IMR-90 (cell line): ENCODE results near the gene COL19A1. TPM values are rescaled to one million over a fixed set of nuclear protein-coding genes. Genes with fewer than 3 reads are reported as not detected.

ENCODE experiments used
- ATAC-seq: fragments of 200-7000 bp; cut with Tn5 transposase; 2 replicates; pipeline ENCODE4 v1.9.1; 2020; ENCODE audit warnings: low read depth, mild to moderate bottlenecking, moderate library complexity
- BruUV-seq: library from RNA; stranded (reverse); fragments of 400-500 nt; replicated peaks from 2 replicates; lab custom pipeline; 2021; lab: Mats Ljungman, UMichigan
- CTCF ChIA-PET: fragments of 300-600 bp; formaldehyde crosslinking; extraction: SDS; loops from one replicate; lab custom pipeline; 2021; ENCODE audit warnings: antibody characterized with exemption; lab: Yijun Ruan, JAX
- POLR2A ChIA-PET: fragments of 300-600 bp; sonication (Branson Sonifier 250); formaldehyde crosslinking; loops from one replicate; lab custom pipeline; 2022; ENCODE audit warnings: antibody characterized with exemption; ENCODE audit not compliant: unreplicated experiment; lab: Charles Lee
- DNase-seq: peaks from one replicate; pipeline ENCODE4 v3.0.0; 2013
- H2AFZ ChIP-seq: replicated peaks from 2 replicates; pipeline ENCODE3; 2013; ENCODE audit warnings: low read length, mild to moderate bottlenecking; ENCODE audit not compliant: poor library complexity
- H2AK5ac ChIP-seq: 2 replicates; pipeline ENCODE4 v1.6.1; 2013; ENCODE audit warnings: low read depth, low read length, inconsistent platforms
- H2AK9ac ChIP-seq: replicated peaks from 2 replicates; pipeline ENCODE3; 2013; ENCODE audit warnings: mild to moderate bottlenecking, low read depth, low read length, moderate library complexity; ENCODE audit not compliant: poor library complexity
- H2BK120ac ChIP-seq: 2 replicates; pipeline ENCODE4 v1.6.1; 2013; ENCODE audit warnings: low read depth, low read length, inconsistent platforms
- H2BK15ac ChIP-seq: 3 replicates; pipeline ENCODE4 v1.6.1; 2013; ENCODE audit warnings: low read depth, low read length, inconsistent platforms
- H2BK20ac ChIP-seq: 2 replicates; pipeline ENCODE4 v1.6.1; 2013; ENCODE audit warnings: low read depth, mild to moderate bottlenecking, inconsistent platforms, low read length, moderate library complexity
- H2BK5ac ChIP-seq: 2 replicates; pipeline ENCODE4 v1.6.1; 2013; ENCODE audit warnings: mild to moderate bottlenecking, low read depth, low read length, inconsistent platforms; ENCODE audit not compliant: poor library complexity, severe bottlenecking
- H3K14ac ChIP-seq: replicated peaks from 2 replicates; pipeline ENCODE4 v1.6.1; 2013; ENCODE audit warnings: low read depth, low read length, inconsistent platforms
- H3K18ac ChIP-seq: 2 replicates; pipeline ENCODE4 v1.6.1; 2013; ENCODE audit warnings: low read depth, low read length, control low read depth
- H3K23ac ChIP-seq: 2 replicates; pipeline ENCODE4 v1.6.1; 2013; ENCODE audit warnings: low read depth, low read length, inconsistent platforms
- H3K27ac ChIP-seq: 2 replicates; pipeline ENCODE4 v1.5.1; 2013; ENCODE audit warnings: mild to moderate bottlenecking, control low read depth, low read length; ENCODE audit not compliant: insufficient read depth
- H3K27me3 ChIP-seq: 2 replicates; pipeline ENCODE4 v1.6.1; 2013; ENCODE audit warnings: low read length; ENCODE audit not compliant: control insufficient read depth, insufficient read depth
- H3K36me3 ChIP-seq: 2 replicates; pipeline ENCODE4 v1.6.1; 2013; ENCODE audit warnings: low read length, mixed read lengths; ENCODE audit not compliant: control insufficient read depth, insufficient read depth
- H3K4ac ChIP-seq: 2 replicates; pipeline ENCODE4 v1.6.1; 2013; ENCODE audit warnings: low read depth, low read length, inconsistent platforms
- H3K4me1 ChIP-seq: 2 replicates; pipeline ENCODE4 v1.6.1; 2013; ENCODE audit warnings: low read length, mixed read lengths; ENCODE audit not compliant: control insufficient read depth, insufficient read depth
- H3K4me2 ChIP-seq: 2 replicates; pipeline ENCODE4 v1.6.1; 2013; ENCODE audit warnings: low read depth, mild to moderate bottlenecking, control low read depth, low read length, moderate library complexity
- H3K4me3 ChIP-seq: 2 replicates; pipeline ENCODE4 v1.5.1; 2013; ENCODE audit warnings: low read depth, mild to moderate bottlenecking, control low read depth, low read length, moderate library complexity; ENCODE audit not compliant: insufficient read depth
- H3K56ac ChIP-seq: 2 replicates; pipeline ENCODE4 v1.6.1; 2013; ENCODE audit warnings: low read length, inconsistent platforms; ENCODE audit not compliant: insufficient read depth; ENCODE audit errors: extremely low read depth
- H3K79me1 ChIP-seq, 2 experiments: 2 replicates each; pipeline ENCODE4 v1.6.1; 2013; ENCODE audit warnings: low read length in 2 of 2, inconsistent platforms in 1 of 2, low read depth in 1 of 2
- H3K9ac ChIP-seq: 2 replicates; pipeline ENCODE4 v1.6.1; 2013; ENCODE audit warnings: low read depth, low read length, control low read depth
- H3K9me1 ChIP-seq: 2 replicates; pipeline ENCODE4 v1.6.1; 2013; ENCODE audit warnings: low read length, inconsistent platforms; ENCODE audit not compliant: insufficient read depth
- H3K9me3 ChIP-seq: 2 replicates; pipeline ENCODE4 v1.6.1; 2013; ENCODE audit warnings: low read length; ENCODE audit not compliant: control insufficient read depth, insufficient read depth
- H4K20me1 ChIP-seq: 2 replicates; pipeline ENCODE4 v1.6.1; 2013; ENCODE audit warnings: low read length, inconsistent platforms; ENCODE audit not compliant: insufficient read depth
- H4K5ac ChIP-seq: 2 replicates; pipeline ENCODE4 v1.6.1; 2013; ENCODE audit warnings: mild to moderate bottlenecking, low read depth, low read length, control low read depth
- H4K8ac ChIP-seq, 2 experiments: 2 replicates each; pipeline ENCODE4 v1.6.1; 2013; ENCODE audit warnings: low read depth in 2 of 2, low read length in 2 of 2, control low read depth in 1 of 2, inconsistent platforms in 1 of 2
- H4K91ac ChIP-seq: 2 replicates; pipeline ENCODE4 v1.6.1; 2013; ENCODE audit warnings: low read depth, low read length, inconsistent platforms; ENCODE audit not compliant: insufficient read depth
- BHLHE40 ChIP-seq: fragments of 150-350 bp; IDR thresholded peaks from 2 replicates; pipeline ENCODE4 v1.6.1; 2016; ENCODE audit warnings: mild to moderate bottlenecking, low read depth, low read length
- CEBPB ChIP-seq: IDR thresholded peaks from 2 replicates; pipeline ENCODE4 v1.6.1; 2012; ENCODE audit warnings: low read depth, low read length, improper control_type of control experiment
- CHD1 ChIP-seq: IDR thresholded peaks from 2 replicates; pipeline ENCODE4 v1.6.1; 2012; ENCODE audit warnings: low read depth, low read length, improper control_type of control experiment
- FOS ChIP-seq: fragments of 150-350 bp; IDR thresholded peaks from 2 replicates; pipeline ENCODE4 v1.6.1; 2016; ENCODE audit warnings: low read depth, low read length
- MAFK ChIP-seq: IDR thresholded peaks from 2 replicates; pipeline ENCODE4 v1.6.1; 2012; ENCODE audit warnings: low read depth, low read length, improper control_type of control experiment
- MAZ ChIP-seq: IDR thresholded peaks from 2 replicates; pipeline ENCODE4 v1.6.1; 2012; ENCODE audit warnings: low read depth, mild to moderate bottlenecking, low read length, improper control_type of control experiment, moderate library complexity, borderline replicate concordance
- MXI1 ChIP-seq: IDR thresholded peaks from 2 replicates; pipeline ENCODE4 v1.6.1; 2012; ENCODE audit warnings: low read depth, mild to moderate bottlenecking, low read length, moderate library complexity, borderline replicate concordance
- NFE2L2 ChIP-seq: fragments of 150-350 bp; IDR thresholded peaks from 2 replicates; pipeline ENCODE4 v1.6.1; 2016; ENCODE audit warnings: low read depth, mild to moderate bottlenecking, low read length
- POLR2A ChIP-seq: IDR thresholded peaks from 2 replicates; pipeline ENCODE4 v1.6.1; 2012; ENCODE audit warnings: mild to moderate bottlenecking, low read depth, low read length
- RAD21 ChIP-seq: IDR thresholded peaks from 2 replicates; pipeline ENCODE4 v1.6.1; 2012; ENCODE audit warnings: low read length, improper control_type of control experiment
- RCOR1 ChIP-seq: IDR thresholded peaks from 2 replicates; pipeline ENCODE4 v1.6.1; 2012; ENCODE audit warnings: mild to moderate bottlenecking, low read length, improper control_type of control experiment; ENCODE audit not compliant: insufficient replicate concordance
- RFX5 ChIP-seq: IDR thresholded peaks from 2 replicates; pipeline ENCODE4 v1.8.0; 2012; ENCODE audit warnings: low read depth, mild to moderate bottlenecking, low read length, moderate library complexity
- SMC3 ChIP-seq: fragments of 150-350 bp; IDR thresholded peaks from 2 replicates; pipeline ENCODE4 v1.6.1; 2016; ENCODE audit warnings: low read depth, mild to moderate bottlenecking, antibody characterized with exemption, low read length, moderate library complexity
- USF2 ChIP-seq: fragments of 150-350 bp; IDR thresholded peaks from 2 replicates; pipeline ENCODE4 v1.6.1; 2017; ENCODE audit warnings: mild to moderate bottlenecking, antibody characterized with exemption, low read length, low read depth
- whole genome bisulfite sequencing, 2 experiments: methylation state at CpG; one replicate each; pipeline versions ENCODE4 v1.1.5 to v1.1.7; 2013; ENCODE audit warnings: missing lambda C conversion rate in 2 of 2; ENCODE audit not compliant: insufficient read length in 1 of 2; ENCODE audit errors: extremely low coverage in 2 of 2; 5-methylcytosine and 5-hydroxymethylcytosine counted together
- dilution Hi-C: fragments of 300-500 bp; cut with HindIII; formaldehyde crosslinking; loops from one replicate; pipeline ENCODE4 v1.14.3; 2018; ENCODE audit warnings: low sequenced_read_pairs; ENCODE audit not compliant: unreplicated experiment
- in situ Hi-C: fragments of 300-500 bp; cut with MboI; formaldehyde crosslinking; loops from 3 replicates; pipeline ENCODE4 v1.14.3; 2019; ENCODE audit warnings: low sequenced_read_pairs, inconsistent platforms, mixed read lengths
- intact Hi-C: fragments of 100-400 bp; cut with micrococcal nuclease; formaldehyde crosslinking; loops from 2 replicates; pipeline ENCODE4 v1.10.0; 2022
- polyA plus RNA-seq, 3 experiments: library from polyadenylated mRNA; depleted of rRNA; stranded (reverse); fragments of >200 nt; gene quantifications; 2 replicates each; pipeline ENCODE4 v1.2.3, GENCODE V29; 2012; ENCODE audit warnings: low replicate concordance in 1 of 3
- total RNA-seq: library from RNA; depleted of rRNA; stranded (reverse); fragments of >200 nt; gene quantifications from 2 replicates; pipeline ENCODE4 v1.2.3, GENCODE V29; 2012
- TF ChIP-seq, protein P1 (sequence below): fragments of 150-350 bp; IDR thresholded peaks from 2 replicates; pipeline ENCODE4 v1.6.1; 2016; ENCODE audit warnings: low read depth, mild to moderate bottlenecking, low read length, moderate library complexity, borderline replicate concordance

Gene COL19A1
- total and polyA plus RNA-seq, 2 of the 4 experiments (the other 2 are of a cell fraction): under 0.01 TPM; not detected in 1

- H3K4me2 ChIP-seq: 0 out of 2 replicates have a peak overlapping the region, but pooled peaks have one; percentile 47
- no peak overlapping the region for H4K91ac ChIP-seq
- no peak overlapping the region for H3K14ac ChIP-seq
- H3K79me1 ChIP-seq: no peaks in the 10 kb centered on the region
- H3K9me3 ChIP-seq: no peaks in the 10 kb centered on the region
- no peaks in the 10 kb centered on the region for H3K9me1 ChIP-seq
- H3K4me1 ChIP-seq: no peaks in the 10 kb centered on the region
- ChIA-PET CTCF (interaction anchor here (1.2 kb wide), 1 partner anchor 268 kb away, joined by 3 read pairs; no protein-coding TSS in a partner anchor), POLR2A (no interaction called here)
- in situ Hi-C loops (loop anchor here (25.0 kb wide), 1 partner anchor 277 kb away; no protein-coding TSS in a partner anchor), dilution Hi-C loops (no loop called here), intact Hi-C loops (loop anchor here (1.0 to 5.0 kb wide), 2 partner anchors 273 to 332 kb away; no protein-coding TSS in a partner anchor)
- no peak overlapping the region for H2AK5ac ChIP-seq
- no peak overlapping the region for H4K5ac ChIP-seq
- H3K18ac ChIP-seq: no peak overlapping the region
- BruUV-seq: no TSS peak
- H2AK9ac ChIP-seq: no peak overlapping the region
- no peak overlapping the region for H3K27ac ChIP-seq
- H3K36me3 ChIP-seq: no peaks in the 10 kb centered on the region
- no peak overlapping the region for H2BK5ac ChIP-seq
- no CpG with 5 or more reads among the region's 5 CpGs for WGBS, 2 experiments
- H2AFZ ChIP-seq: no peak overlapping the region
- H2BK120ac ChIP-seq: no peak overlapping the region
- H3K9ac ChIP-seq: no peak overlapping the region
- H3K56ac ChIP-seq: no peak overlapping the region
- H2BK15ac ChIP-seq: no peak overlapping the region
- no peak overlapping the region for H3K4ac ChIP-seq
- no peak overlapping the region for H4K8ac ChIP-seq
- H4K20me1 ChIP-seq: no peaks in the 10 kb centered on the region
- no peaks in the 10 kb centered on the region; the same call in 1 of the 2 replicates for H3K27me3 ChIP-seq
- no peak overlapping the region for H3K4me3 ChIP-seq
- no peak overlapping the region for H2BK20ac ChIP-seq
- ATAC-seq (peak; percentile 91), DNase-seq (peak; percentile 76)
- no peak overlapping the region for H3K23ac ChIP-seq
- no peak for TF ChIP-seq USF2
- TF ChIP-seq FOS: no peak
- TF ChIP-seq CEBPB: no peak
- no peak for TF ChIP-seq RCOR1
- no peak for TF ChIP-seq MAFK
- no peak for TF ChIP-seq MAZ
- TF ChIP-seq POLR2A: no peak
- TF ChIP-seq CHD1: no peak
- no peak for TF ChIP-seq BHLHE40
- TF ChIP-seq SMC3: peak; percentile 50
- no peak for TF ChIP-seq NFE2L2
- peak; percentile 49 for TF ChIP-seq RAD21
- TF ChIP-seq MXI1: no peak
- TF ChIP-seq, protein P1, sequence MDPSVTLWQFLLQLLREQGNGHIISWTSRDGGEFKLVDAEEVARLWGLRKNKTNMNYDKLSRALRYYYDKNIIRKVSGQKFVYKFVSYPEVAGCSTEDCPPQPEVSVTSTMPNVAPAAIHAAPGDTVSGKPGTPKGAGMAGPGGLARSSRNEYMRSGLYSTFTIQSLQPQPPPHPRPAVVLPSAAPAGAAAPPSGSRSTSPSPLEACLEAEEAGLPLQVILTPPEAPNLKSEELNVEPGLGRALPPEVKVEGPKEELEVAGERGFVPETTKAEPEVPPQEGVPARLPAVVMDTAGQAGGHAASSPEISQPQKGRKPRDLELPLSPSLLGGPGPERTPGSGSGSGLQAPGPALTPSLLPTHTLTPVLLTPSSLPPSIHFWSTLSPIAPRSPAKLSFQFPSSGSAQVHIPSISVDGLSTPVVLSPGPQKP: no peak
- no peak for TF ChIP-seq RFX5
These were observed 30.8 kb upstream of the COL19A1 start for GRCh38 chr6:69835414-69836179.
